GM12878 (cell line): Measurements from ENCODE around the gene MAP1LC3A.

Source experiments
- CBFB ChIP-seq: IDR thresholded peaks from 2 replicates; pipeline ENCODE4 v1.6.1; 2016; ENCODE audit warnings: antibody characterized with exemption, low read depth
- CTCF ChIP-seq, 3 experiments: IDR thresholded peaks in 2 of 3; conservative IDR thresholded peaks in 1 of 3; 2 replicates each; pipeline ENCODE4 v1.5.1; 2011; ENCODE audit warnings: low read depth in 3 of 3, low read length in 3 of 3, mild to moderate bottlenecking in 3 of 3, control low read depth in 2 of 3, moderate library complexity in 2 of 3, inconsistent platforms in 1 of 3, mixed read lengths in 1 of 3; ENCODE audit not compliant: control insufficient read depth in 2 of 3, insufficient read depth in 1 of 3; ENCODE audit errors: extremely low read depth in 1 of 3
- EZH2 ChIP-seq: IDR thresholded peaks from 2 replicates; pipeline ENCODE4 v1.6.1; 2012; ENCODE audit warnings: low read depth, mild to moderate bottlenecking, control low read depth, inconsistent platforms, low read length, borderline replicate concordance; ENCODE audit not compliant: control insufficient read depth
- FOXM1 ChIP-seq: IDR thresholded peaks from 2 replicates; pipeline ENCODE4 v1.6.1; 2012; ENCODE audit warnings: low read depth, mild to moderate bottlenecking, inconsistent platforms, low read length, moderate library complexity
- JUNB ChIP-seq: IDR thresholded peaks from 2 replicates; pipeline ENCODE4 v1.6.1; 2016; ENCODE audit warnings: antibody characterized with exemption, mild to moderate bottlenecking
- JUND ChIP-seq: IDR thresholded peaks from 2 replicates; pipeline ENCODE4 v1.6.1; 2012; ENCODE audit warnings: low read depth, mild to moderate bottlenecking, low read length, improper control_type of control experiment, moderate library complexity
- NBN ChIP-seq: fragments of 450-650 bp; IDR thresholded peaks from 2 replicates; pipeline ENCODE4 v1.6.1; 2016
- NR2C1 ChIP-seq: fragments of 450-650 bp; IDR thresholded peaks from 2 replicates; pipeline ENCODE4 v1.6.1; 2017; ENCODE audit warnings: antibody characterized with exemption, mild to moderate bottlenecking, moderate library complexity
- POLR2A ChIP-seq: IDR thresholded peaks from 2 replicates; pipeline ENCODE4 v1.6.1; 2011; ENCODE audit warnings: low read depth, mild to moderate bottlenecking, low read length
- RAD21 ChIP-seq: IDR thresholded peaks from 2 replicates; pipeline ENCODE4 v1.6.1; 2011; ENCODE audit warnings: mild to moderate bottlenecking, low read depth, low read length, moderate library complexity; ENCODE audit not compliant: insufficient read depth
- REST ChIP-seq: IDR thresholded peaks from 2 replicates; pipeline ENCODE4 v1.6.1; 2012; ENCODE audit warnings: mild to moderate bottlenecking, low read depth, low read length
- TARDBP ChIP-seq: IDR thresholded peaks from 2 replicates; pipeline ENCODE4 v1.6.1; 2016; ENCODE audit warnings: borderline replicate concordance
- USF1 ChIP-seq: IDR thresholded peaks from 2 replicates; pipeline ENCODE4 v1.6.1; 2011; ENCODE audit warnings: borderline replicate concordance, low read depth, mild to moderate bottlenecking, moderate library complexity, mixed read lengths, low read length; ENCODE audit not compliant: insufficient read depth; ENCODE audit errors: extremely low read length

- TF ChIP-seq FOXM1 (no peak), RAD21 (no peak), CTCF (IDR thresholded peaks at IDR 0.05 in 2 of 3, conservative IDR thresholded peaks at IDR 0.05 in 1 of 3; ENCODE audit: control insufficient read depth in 2 of 3, extremely low read depth in 1 of 3, insufficient read depth in 1 of 3, low read depth in 3 of 3, low read length in 3 of 3) (no peak), JUNB (no peak), USF1 (no peak), NBN (no peak), TARDBP (no peak), EZH2 (no peak), JUND (no peak), CBFB (no peak), POLR2A (no peak), NR2C1 (no peak), REST (no peak)
Observed at GRCh38 chr20:34553366-34553867, 5.1 kb upstream of the MAP1LC3A start.
